GM21619 (cell line): ENCODE measurements around the gene MAPK12.
"Not testable (repeated sequence)": the region's sequence is repeated elsewhere in the genome, so short reads cannot be mapped to it uniquely, and the experiment has no call there.

Source experiments
- ATAC-seq: cut with Tn5 transposase; IDR thresholded peaks from one replicate; pipeline ENCODE4 v1.9.1; 2021; ENCODE audit not compliant: unreplicated experiment

MAPK12 gene

DNA sequence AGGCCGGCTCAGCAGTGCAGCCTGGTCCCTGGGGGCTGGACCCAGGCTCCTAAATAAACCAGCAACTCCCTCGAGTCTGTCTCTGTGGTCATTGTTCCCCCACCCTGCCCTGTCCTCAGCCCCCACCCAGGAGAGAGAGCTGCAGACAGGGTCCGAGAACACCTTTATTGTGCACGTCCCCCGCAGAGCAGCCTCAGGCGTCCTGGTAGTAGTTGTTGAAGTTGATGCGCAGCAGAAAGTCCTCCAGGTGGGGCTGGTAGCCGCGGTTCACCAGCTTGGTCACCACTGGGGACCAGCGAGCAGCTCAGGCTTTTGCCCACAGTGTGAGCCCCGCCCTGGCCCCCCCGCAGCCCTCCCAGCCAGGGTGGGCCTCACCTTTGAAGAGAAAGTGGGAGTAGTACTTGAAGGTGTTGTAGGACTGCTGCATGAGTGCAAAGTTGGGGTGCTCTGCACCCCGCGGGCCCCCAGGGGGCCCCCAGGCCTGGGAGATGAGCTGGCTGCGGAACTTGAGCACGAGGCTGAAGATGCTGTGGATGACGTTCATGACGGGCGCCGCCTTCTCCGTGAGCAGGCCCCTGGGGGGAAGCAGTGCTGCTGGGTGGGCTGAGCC lies 43.8 kb downstream of the MAPK12 start:
- no peak for ATAC-seq

DNA sequence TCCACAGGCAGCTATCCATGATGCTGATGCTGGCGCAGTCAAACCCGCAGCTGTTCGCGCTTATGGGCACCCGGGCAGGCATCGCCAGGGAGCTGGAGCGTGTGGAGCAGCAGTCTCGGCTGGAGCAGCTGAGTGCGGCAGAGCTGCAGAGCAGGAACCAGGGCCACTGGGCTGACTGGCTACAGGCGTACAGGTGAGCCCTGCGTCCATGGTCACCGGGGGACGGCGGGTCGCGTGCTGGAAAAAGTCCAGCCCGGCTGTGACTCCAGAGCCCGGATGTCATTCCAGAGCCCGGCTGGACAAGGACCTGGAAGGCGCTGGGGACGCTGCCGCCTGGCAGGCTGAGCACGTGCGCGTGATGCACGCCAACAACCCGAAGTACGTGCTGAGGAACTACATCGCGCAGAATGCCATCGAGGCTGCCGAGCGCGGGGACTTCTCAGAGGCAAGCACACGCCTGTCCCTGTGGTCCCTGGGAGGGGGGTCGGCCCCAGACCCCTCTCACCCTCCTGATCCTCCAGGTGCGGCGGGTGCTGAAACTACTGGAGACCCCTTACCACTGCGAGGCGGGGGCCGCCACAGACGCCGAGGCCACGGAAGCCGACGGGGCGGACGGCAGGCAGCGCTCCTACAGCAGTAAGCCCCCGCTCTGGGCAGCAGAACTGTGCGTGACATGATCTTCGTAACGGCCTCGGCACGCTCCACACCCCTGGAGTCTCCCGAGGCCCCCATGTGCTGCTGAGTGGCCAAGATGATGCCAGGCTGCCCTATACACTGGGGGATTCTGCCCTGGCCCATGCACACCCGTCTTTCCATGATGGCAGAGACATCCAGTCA lies 44.6 kb downstream of the MAPK12 start:
- no peak for ATAC-seq

DNA sequence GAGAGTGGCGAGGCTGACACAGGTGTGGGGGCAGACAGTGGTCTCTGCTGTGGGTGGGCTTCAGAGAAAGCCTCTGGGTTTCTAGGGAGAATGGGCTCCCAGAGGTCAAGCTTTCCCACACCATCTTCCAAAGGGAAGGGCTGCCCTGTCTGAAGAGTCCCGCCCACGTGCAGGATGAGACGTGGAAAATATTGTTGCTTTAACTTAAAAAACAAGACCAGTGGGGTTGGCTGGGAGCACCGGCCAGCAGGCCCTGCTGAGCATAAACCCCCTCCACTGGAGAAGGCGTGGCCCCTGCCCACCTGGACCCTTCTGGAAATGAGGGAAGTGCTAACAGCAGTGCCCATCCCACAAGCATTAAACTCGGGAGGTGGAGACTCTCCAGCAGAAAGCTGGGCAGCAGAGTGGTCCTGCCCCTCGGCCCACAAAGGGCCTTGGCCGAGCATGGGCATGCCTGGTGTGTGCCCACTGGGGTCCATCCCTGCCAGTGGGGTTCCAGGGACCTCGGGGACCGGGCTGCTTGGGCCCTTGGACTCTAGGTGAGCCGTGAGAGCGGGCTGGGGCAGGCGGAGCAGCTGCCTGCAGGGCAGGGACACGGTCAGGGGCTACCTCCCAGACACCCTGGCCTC lies 45.3 kb downstream of the MAPK12 start:
- no peak for ATAC-seq

DNA sequence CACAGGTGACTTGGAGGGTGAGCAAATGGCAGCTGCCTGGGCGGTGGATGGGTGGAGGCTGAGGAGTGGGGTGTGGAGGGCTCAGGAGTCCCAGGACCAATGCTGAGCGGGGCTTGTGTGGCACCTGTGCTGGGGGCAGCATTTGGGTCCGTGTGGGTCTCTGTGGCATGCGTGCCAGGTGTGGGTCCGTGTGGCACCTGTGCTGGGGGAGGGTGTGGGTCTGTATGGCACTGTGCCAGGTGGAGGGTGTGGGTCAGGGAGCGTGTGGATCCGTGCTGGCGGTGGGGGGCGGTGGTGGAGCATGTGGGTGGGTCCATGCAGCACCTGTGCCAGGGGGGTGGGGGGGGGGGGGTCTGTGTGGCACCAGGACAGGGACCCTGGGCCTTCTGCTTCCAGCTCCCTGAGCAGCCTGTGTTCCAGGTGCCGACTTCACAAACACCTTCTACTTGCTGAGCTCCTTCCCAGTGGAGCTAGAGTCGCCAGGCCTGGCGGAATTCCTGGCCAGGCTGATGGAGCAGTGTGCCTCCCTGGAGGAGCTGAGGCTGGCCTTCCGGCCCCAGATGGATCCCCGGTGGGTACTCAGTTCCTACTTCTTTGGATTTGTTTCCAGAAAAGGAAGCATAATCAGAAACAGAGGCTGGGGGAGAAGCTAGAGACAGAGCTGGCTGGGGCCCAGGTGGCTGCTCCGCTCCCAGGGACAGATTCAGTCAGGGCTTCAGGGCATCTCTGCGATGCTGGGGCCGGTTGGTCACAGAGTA lies 46.0 kb downstream of the MAPK12 start:
- no peak for ATAC-seq

DNA sequence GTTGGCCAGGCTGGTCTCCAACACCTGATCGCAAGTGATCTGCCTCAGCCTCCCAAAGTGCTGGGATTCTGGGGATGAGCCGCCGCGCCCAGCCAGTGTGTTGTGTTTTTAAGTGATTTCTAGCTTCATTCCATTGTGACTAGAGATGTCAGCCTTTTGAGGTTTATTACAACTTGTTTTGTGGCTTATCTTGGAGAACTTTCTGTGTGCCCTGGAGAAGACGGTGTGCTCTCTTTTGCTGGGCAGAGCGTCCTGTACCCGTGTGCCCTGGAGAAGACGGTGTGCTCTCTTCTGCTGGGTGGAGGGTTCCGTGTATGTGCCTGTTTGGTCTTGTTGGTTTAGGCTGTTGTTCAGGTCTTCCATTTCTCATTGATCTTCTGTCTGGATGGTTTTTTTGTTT lies 48.2 kb downstream of the MAPK12 start:
- ATAC-seq: no peak

DNA sequence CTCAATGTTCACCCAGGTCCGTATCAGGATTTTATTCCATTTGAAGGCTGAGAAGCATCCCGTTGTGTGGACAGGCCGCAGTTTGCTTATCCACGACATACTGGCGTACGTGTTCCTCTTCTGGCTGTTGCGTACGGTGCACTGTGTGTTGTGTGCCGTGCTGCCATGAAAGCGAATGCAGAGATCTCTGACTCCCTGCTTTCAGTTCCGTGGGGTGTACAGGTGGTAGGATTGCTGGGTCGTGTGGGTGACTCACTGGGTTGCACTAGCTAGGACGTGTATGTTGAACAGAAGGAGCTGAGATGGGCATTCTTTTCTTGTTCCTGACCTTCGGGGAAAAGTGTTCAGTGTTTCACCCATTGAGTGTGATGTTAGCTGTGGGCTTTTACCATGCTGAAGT lies 50.3 kb downstream of the MAPK12 start:
- no peak for ATAC-seq

DNA sequence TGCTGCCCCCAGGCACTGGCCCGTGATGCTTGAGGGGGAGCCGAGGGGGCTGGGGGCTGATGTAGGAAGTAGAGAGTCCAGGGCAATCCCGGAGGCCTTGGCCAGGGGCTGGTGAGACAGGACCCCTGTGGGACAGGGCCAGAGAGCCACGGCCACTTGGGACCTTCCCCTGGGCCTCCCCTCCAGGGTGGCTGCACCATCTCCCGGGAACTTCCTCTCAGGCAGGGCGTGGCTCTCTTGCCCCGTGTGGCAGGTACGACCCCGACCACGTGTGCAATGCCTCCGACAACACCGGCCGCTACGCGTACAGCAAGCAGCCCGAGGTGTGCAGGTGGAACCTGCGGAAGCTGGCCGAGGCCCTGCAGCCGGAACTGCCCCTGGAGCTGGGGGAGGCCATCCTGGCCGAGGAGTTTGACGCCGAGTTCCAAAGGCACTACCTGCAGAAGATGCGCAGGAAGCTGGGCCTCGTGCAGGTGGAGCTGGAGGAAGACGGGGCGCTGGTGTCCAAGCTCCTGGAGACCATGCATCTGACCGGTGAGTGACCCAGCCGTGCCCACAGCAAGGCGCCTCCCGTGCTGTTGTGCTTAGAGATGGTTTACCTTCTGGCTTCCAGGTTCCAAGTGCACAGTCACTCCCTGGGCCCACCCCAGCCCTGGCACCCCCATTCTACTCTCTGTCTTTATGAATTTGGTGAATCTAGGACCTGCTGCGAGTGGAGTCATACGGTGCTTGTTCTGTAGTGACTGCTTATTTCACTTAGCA lies 50.9 kb downstream of the MAPK12 start:
- ATAC-seq: no peak

DNA sequence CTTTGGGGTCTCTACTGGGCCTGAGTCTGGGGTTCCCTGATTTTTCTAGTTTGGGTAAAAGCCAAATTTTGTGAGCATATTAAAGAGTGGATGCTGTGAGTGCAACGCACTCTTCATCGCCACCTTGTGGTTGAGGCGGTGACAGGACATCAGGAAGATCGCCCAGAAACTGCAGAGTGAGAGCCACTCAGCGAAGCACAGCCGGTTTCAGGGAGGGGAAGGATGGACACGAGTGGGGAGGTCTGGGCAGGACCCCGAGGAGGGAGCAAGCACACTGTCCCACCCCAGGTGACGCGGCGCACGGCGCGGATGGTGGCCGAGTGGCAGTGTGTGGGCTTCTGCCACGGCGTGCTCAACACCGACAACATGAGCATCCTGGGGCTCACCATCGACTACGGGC lies 51.6 kb downstream of the MAPK12 start:
- no peak for ATAC-seq

DNA sequence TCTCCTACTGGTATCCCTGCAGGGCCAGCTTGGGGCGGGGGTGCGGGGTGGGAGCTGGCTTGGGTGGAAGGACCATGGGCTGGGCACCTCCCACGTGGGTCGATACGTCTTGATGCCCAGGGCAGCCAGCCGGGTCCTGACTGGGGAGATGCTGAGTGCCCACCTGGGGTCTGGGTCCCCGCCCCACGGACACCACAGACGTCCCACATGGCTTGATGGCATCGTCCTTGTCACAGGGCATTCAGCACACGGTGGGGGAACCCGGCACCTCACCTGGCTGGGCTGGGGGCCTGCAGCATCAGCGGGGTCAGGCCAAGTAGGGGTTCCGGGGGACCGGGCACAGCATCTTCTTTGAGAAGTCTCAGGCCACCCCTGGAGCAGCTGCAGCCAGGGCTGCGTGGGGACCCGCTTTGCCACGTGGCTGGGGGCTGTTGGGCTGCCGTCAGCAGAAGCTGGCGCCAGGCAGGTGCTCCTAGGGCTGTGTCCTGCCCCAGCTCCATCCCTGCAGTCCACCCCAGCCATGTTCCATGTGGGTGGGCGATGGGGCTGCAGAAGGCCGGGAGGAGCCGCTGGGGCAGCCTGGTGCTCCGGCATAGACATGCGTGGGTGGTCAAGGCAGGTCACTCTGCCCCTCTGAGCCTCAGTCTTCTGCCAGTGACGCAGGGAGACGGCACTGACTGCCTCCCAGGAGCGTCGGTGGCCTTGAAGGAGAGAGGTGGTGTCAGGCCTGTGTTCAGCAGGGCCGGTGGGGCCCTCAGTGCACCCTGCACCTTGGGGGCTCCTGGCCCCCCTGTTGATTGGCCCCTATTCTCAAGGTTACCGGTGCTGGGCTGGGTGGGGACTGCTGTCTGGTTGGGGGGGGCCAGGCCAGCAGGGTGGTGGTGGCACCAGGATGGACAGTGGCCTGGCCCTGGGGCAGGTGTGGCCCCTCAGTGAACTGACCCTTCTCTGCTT lies 52.3 kb downstream of the MAPK12 start:
- ATAC-seq: no peak

DNA sequence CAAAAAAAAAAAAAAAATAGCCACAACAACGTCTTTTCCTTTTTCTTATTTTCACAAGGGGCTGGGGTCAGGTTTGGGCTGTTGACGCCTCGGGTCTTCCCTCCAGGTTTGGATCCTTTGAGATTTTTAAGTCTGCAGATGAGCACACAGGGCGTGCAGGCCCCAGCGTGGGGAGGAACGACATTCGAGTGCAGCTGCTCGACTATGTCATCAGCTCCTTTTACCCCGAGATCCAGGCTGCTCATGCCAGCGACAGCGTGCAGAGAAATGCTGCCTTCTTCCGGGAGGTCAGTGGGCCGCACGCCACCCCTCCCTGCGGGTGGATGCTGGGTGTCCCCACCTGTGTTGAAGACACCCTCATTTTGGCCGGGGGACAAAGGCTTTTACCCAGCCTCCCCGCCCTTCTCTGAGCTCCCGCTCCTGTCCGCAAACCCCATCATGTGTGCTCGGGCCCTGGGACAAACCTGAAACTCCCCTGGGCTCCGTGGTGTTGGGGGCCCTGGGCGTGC lies 53.0 kb downstream of the MAPK12 start:
- no peak for ATAC-seq

DNA sequence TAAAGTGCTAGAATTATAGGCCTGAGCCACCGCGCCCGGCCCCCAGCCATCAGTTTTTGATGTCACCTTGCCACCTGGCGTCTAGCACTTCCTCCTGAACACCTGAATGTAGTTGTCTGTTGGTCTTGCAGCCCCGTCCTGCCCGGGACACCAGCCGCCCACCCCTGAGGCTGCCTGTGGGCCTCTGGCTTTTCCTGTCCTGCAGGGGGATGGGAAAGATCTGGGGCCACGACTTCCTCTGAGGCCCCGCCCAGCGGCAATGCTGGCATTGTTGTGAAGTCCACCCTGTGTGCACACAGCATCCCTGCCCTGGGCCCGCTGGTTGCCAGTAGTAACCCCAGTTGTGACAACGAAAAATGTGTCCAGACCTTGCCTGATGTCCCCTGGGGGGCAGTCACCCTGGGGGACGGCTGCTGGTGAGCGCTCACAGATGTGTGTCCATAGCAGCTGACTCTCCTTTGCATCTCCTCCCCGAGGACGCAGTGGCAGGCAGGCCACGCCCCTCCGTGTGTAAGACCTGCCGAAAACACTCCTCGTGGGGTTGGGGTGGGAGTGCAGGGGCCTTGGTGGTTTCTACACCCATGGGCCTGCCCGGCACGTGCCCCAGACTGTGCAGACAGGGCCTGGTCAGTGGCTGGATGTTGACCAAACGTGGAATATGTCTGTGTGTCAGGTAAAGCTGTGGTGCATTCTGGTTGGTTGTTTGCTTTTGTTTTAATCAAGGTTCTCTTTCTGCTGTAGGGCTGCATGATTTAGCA lies 53.9 kb downstream of the MAPK12 start:
- no peak for ATAC-seq

DNA sequence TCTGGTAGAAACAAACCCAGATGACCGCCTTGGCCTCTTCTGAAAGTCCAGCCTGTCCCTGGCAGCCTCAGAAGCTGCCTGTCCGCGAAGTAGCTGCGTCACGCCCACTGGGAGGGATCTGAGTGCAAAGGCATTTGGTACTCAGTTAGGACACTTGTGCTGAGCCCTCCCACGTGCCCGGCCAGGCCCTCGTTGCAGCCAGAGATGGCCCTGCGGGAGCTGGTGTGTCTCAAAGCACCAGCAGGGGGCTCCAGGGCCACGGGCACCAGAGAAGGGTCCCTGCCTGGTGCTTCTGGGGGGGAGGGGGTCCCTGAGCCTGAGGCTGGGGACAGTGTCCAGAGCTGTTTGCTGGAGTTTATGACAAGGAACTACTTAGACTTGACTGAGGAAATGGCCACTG lies 54.9 kb downstream of the MAPK12 start:
- no peak for ATAC-seq

DNA sequence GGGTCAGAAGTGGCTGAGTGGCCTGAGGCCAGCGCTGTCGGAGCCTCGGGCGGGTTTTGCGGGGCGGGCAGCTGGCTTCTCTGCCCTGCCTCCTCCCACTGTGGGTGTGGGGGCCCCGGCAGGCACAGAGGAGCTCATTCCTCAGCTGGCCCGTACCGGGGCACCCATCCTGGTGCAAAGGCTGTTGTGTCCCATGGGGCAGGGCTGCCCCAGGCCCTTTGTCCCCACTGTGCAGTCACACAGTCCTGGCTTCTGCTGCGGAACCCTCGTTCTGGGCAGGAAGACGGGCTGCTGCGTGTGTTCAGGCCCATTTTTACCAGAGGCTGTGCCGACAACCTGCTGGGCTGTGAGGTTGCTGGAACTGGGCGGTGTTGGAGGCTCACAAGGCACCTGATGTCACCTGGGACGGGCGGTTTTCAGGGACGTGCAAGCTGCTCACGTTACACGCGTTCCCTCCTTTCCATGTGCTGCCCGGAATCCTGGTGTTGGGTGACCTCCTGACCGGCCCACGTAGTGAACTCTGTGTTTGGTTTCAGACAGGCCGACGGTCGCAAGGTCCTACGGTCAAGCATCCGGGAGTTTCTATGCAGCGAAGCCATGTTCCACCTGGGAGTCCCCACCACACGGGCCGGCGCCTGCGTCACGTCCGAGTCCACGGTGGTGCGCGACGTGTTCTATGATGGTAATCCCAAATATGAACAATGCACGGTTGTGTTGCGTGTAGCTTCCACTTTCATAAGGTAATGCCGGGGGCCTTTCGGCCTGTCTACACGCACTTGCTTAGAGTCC lies 55.5 kb downstream of the MAPK12 start:
- no peak for ATAC-seq

DNA sequence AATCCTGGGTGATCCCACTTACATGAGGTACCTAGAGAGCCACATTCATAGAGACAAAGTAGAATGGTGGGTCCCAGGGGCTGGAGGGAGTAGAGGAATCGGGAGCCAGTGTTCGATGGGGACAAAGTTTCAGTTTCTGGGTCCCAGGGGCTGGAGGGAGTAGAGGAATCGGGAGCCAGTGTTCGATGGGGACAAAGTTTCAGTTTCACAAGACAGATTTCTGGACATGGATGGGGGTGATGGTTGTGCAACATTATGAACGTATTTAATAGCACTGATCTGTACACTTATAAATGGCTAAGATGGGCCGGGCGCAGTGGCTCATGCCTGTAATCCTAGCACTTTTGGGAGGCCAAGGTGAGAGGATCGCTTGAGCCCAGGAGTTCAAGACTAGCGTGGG lies 56.5 kb downstream of the MAPK12 start:
- not testable (repeated sequence) for ATAC-seq

DNA sequence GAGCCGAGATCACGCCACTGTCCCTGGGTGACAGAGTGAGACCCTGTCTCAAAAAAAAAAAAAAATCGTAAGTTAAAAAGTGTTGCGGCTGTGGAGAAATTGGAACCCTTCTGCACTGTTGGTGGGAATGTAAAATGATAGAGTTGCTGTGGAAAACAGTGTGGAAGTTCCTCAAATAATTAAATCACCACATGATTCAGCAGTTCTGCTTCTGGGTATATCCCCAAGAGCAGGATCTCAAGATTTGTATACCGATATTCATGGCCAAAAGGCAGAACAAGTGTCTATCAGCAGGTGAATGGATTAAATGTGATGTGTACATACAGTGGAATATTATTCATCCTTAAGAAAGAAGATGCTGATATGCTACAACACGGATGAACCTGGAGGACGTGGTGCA lies 56.9 kb downstream of the MAPK12 start:
- ATAC-seq: no peak

DNA sequence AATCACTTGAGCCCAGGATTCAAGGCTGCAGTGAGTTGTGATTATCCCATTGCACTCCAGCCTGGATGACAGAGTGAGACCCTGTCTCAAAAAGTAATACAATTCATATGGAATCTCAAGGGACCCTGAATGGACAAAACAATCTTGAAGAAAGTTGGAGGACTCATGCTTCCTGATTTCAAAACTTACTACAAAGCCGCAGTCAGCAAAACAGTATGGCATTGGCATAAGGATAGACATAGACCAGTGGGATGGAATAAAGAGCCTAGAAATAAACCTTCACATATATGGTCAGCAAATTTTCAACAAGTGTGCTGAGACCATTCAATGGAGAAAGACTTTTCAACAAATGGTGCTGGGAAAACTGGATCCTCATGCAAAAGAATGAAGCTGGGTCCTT lies 58.2 kb downstream of the MAPK12 start:
- ATAC-seq: no peak
